Measurements from ENCODE around the gene LONP2.

The LONP2 gene

DNA sequence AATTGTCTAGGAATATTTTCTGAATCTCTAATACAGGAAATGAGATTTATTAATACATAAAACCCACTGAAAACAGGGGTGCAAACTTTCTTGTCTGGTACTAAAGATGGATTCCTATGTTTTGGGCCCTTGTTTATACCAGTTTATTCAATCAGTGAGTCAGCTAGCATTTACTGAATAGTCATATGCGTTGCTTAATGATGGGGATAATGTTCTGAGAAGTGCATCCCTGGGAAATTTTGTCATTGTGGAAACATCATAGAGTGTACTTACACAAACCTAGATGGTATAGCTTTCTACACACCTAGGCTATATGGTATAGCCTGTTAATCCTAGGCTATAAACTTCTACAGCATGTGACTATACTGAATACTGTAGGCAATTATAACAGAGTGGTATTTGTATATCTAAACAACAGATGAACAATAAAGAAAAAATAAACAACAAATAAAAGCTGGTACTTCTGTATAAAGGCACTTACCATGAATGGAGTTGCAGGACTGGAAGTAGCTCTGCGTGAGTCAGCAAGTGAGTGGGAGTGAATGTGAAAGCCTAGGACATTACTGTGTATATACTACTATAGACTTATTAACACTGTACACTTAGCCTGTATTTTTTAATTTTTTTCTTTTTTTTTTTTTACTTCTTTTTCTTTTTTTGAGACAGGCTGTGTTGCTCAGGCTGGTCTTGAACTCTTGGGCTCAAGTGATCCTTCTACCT is 77.4 kb downstream of the LONP2 start:
- H3K27ac Mint-ChIP-seq: no peak overlapping the region
- no peaks in the 10 kb centered on the region for H3K27me3 Mint-ChIP-seq (ENCODE audit: low read depth)
- no peaks in the 10 kb centered on the region for H3K9me3 Mint-ChIP-seq
- peaks cover 27% of the 10 kb centered on the region for H3K36me3 Mint-ChIP-seq (ENCODE audit: low read depth)
- DNase-seq (ENCODE audit: low spot score): no peak
- H3K4me1 Mint-ChIP-seq (ENCODE audit: low read depth): peaks cover 37% of the 10 kb centered on the region
- no peak overlapping the region for H3K4me3 Mint-ChIP-seq

DNA sequence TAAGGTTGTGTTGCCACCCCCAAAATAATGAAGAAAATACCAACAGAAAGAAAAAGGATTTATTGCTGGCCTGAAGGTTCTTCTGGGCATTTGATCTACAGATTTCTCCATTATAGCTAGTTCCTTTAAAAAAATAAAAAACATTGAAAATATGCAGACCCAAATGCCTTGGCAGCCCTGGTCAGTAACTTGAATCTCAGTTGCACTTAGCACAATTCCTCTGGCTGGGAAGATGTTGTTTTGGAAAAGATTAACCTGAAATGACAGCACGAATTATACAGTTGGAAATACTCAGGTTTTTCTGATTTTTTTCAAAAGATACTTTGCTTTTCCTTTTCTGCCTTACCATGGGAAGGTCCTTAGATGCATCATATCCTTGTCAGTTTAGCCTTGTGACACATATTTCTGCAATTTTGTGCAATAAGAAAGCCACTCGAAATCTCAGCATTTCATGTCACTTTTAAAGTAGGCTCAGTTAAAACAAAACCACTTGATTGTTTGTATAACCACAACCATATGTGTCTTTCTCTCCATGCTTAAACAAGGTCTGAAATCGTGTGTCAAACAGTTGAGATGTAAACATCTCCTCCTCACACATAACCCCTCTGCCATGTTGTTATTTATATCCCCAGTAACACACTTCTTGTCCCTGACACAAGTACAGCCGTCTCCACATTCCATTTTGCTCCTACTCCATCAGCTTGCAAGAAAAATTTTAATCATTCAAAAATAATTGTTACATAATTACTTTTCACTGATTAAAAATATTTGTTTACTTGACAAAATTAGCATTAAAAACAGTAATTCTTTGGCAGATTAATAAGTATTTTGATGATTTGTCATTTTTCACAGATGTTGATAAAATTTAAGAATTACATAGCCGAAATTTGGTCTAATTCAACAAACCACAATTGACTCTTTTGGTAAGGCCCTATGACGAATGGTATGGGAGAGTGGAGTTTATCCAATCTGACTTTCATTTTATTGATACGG is 80.0 kb downstream of the LONP2 start:
- peaks cover 16% of the 10 kb centered on the region for H3K4me1 Mint-ChIP-seq (ENCODE audit: low read depth)
- H3K27ac Mint-ChIP-seq: no peak overlapping the region
- DNase-seq (ENCODE audit: low spot score): no peak
- no peaks in the 10 kb centered on the region for H3K27me3 Mint-ChIP-seq (ENCODE audit: low read depth)
- no peaks in the 10 kb centered on the region for H3K9me3 Mint-ChIP-seq
- no peak overlapping the region for H3K4me3 Mint-ChIP-seq
- peaks cover 20% of the 10 kb centered on the region for H3K36me3 Mint-ChIP-seq (ENCODE audit: low read depth)

DNA sequence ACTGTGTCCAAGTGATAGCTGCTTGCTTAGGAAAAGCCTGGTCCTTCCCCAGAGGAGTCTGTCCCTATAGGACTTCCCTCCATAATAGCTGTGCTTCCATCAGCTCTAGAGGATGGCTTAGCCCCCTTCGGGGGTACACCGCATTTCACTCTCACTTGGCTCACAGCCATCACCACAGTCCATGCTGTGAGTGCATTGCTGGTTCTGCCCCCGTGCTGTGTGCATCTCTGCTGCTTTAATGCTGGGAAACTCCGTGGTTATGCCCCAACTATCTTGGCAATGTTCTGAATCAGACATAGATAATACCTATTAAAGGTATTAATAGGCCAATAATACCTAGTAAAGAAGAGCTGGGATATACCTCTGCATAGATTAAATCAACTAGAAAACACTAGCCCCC is 82.8 kb downstream of the LONP2 start:
- H3K36me3 Mint-ChIP-seq (ENCODE audit: low read depth): peaks cover 21% of the 10 kb centered on the region
- H3K4me1 Mint-ChIP-seq (ENCODE audit: low read depth): peaks cover 10% of the 10 kb centered on the region
- H3K27me3 Mint-ChIP-seq (ENCODE audit: low read depth): no peaks in the 10 kb centered on the region

DNA sequence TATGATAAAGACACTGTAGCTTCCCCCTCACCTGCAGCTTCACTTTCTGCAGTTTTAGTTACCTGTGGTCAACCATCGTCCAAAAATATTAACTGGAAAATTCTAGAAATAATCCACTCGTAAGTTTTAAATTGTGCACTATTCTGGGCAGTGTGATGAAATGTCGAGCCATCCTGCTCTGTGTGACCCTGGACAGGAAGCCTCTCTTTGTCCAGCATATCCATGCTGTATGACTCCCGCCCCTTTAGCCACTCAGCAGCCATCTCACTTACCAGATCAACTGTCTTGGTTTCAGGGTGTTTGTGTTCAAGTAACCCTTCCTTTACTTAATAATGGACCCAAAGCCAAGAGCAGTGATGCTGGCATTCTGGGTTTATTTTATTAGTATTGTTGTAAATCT is 85.0 kb downstream of the LONP2 start:
- no peaks in the 10 kb centered on the region for H3K27me3 Mint-ChIP-seq (ENCODE audit: low read depth)
- H3K4me1 Mint-ChIP-seq (ENCODE audit: low read depth): peaks cover 3% of the 10 kb centered on the region
- DNase-seq (ENCODE audit: low spot score): no peak
- H3K36me3 Mint-ChIP-seq (ENCODE audit: low read depth): peaks cover 16% of the 10 kb centered on the region
- H3K9me3 Mint-ChIP-seq: no peaks in the 10 kb centered on the region
- no peak overlapping the region for H3K4me3 Mint-ChIP-seq
- no peak overlapping the region for H3K27ac Mint-ChIP-seq

More for the DNA sequence above, 82.8 kb downstream of the LONP2 start:
- Mint-ChIP-seq H3K9me3 (no peaks in the 10 kb centered on the region), H3K27ac (no peak overlapping the region), H3K4me3 (no peak overlapping the region)
- no peak for DNase-seq (ENCODE audit: low spot score)

DNA sequence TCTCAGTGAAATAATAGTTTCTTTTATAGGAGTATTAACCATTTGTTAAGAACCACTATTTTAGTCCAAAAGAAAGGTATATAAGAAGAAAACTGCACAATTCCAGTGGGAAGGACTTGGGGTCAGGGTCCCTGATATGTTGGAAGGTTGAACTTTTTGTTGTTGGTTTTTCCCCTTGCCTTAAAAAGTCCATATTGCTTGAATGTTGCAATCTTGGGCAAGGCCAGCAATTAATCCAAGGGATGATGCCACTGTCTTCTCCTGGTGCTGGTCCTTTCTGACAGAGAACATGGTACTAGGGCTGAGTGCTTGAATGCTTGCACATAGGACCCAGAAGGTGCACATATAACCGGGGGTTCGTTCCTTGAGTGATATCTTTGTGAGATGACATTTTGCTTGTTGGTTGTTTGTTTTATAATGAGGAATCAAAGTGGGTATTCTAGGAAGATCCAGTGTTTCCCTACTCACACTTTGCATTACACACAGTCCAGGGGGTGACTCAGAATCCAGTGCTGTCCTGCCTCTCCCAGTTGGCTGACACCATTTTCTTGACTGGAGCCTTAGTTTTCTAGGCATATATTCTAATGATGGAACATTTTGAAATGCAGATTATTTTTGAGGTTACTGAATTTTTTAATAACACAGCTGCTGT is 86.2 kb downstream of the LONP2 start:
- H3K27ac Mint-ChIP-seq: no peak overlapping the region
- DNase-seq (ENCODE audit: low spot score): no peak
- H3K4me1 Mint-ChIP-seq (ENCODE audit: low read depth): peaks cover 2% of the 10 kb centered on the region
- H3K36me3 Mint-ChIP-seq (ENCODE audit: low read depth): peaks cover 21% of the 10 kb centered on the region
- H3K4me3 Mint-ChIP-seq: no peak overlapping the region
- no peaks in the 10 kb centered on the region for H3K27me3 Mint-ChIP-seq (ENCODE audit: low read depth)
- H3K9me3 Mint-ChIP-seq: no peaks in the 10 kb centered on the region

DNA sequence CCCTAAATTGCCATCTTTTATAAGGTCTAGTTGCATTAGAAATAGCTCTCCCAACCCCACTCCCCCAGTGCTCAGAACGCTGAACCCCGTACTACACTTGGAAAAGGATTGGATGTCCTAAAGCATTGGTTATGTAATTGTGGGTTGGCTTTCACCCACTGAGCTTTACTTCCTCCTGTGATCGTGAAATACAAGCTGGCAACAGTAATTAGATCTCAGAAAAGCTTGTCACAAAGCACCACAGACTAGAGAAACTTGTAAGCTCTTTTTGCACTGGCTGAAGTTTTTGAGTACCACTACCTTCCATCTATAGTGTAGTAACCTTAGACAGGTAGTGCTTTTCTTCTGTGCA is 86.7 kb downstream of the LONP2 start:
- Mint-ChIP-seq H3K4me3 (no peak overlapping the region), H3K9me3 (no peaks in the 10 kb centered on the region), H3K36me3 (ENCODE audit: low read depth) (peaks cover 24% of the 10 kb centered on the region), H3K4me1 (ENCODE audit: low read depth) (peaks cover 2% of the 10 kb centered on the region), H3K27ac (no peak overlapping the region), H3K27me3 (ENCODE audit: low read depth) (no peaks in the 10 kb centered on the region)
- no peak for DNase-seq (ENCODE audit: low spot score)

DNA sequence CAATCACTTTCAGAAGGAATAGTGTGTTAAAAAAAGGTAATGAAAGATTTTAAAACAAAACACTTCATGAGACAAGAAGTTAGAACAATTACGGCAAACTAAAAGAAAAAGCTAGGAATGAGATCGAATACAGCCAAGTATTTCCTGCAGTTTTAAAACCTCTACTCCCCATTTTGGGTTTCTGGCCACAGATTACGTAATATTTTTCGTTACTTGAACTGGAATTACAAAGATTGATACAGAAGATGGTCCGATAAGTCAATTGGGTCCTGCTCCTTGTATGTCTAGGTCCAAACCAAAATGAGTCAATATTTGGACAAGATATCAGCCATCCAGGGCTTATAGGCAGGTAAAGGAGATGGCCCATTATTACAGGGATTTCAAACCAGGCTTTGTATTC is 88.9 kb downstream of the LONP2 start:
- Mint-ChIP-seq H3K27me3 (ENCODE audit: low read depth) (no peaks in the 10 kb centered on the region), H3K4me3 (no peak overlapping the region), H3K9me3 (no peaks in the 10 kb centered on the region), H3K4me1 (ENCODE audit: low read depth) (no peaks in the 10 kb centered on the region), H3K36me3 (ENCODE audit: low read depth) (peaks cover 34% of the 10 kb centered on the region), H3K27ac (no peak overlapping the region)
- DNase-seq (ENCODE audit: low spot score): no peak

DNA sequence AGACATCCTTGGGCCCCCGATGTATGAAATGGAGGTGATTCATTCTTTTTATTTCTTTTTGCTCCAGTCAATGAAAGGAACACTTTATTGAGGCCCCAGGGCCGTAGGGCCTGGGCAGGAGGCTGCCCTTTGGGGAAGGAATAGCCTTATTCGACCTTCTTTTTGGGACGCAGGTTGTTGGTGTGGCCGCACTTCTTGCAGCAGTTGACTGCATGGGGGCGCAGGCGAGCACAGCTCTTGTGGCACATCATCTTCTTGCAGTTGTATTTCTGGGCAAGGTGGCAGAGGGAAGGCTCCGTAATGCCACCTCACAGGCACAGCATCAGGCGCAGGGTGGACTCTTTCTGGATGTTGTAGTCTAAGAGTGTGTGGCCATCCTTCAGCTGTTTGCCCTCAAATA is 90.2 kb downstream of the LONP2 start:
- H3K4me1 Mint-ChIP-seq (ENCODE audit: low read depth): peaks cover 5% of the 10 kb centered on the region
- H3K9me3 Mint-ChIP-seq: no peaks in the 10 kb centered on the region
- no peak for DNase-seq (ENCODE audit: low spot score)
- no peak overlapping the region for H3K27ac Mint-ChIP-seq
- H3K27me3 Mint-ChIP-seq (ENCODE audit: low read depth): no peaks in the 10 kb centered on the region
- peaks cover 41% of the 10 kb centered on the region for H3K36me3 Mint-ChIP-seq (ENCODE audit: low read depth)
- H3K4me3 Mint-ChIP-seq: no peak overlapping the region

DNA sequence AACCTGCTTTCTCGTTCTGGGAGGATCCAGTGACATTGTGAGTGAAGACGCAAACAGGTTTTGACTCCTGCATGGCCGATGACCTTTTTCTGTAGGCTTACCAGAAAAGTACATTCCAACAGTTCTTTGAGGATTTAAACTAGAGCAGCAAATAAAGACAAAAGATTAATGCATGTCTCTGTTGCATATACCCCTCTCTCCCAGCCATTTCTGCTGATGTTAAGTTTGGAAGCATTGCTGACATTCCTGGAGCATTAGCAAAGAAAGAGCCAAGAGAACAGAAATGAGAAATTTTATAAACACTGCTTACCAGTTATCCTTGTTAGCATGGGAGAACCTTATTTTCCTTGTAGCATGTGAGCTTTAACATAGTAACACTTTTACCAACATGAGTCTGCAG is 91.9 kb downstream of the LONP2 start:
- Mint-ChIP-seq H3K27ac (no peak overlapping the region), H3K36me3 (ENCODE audit: low read depth) (peaks cover 48% of the 10 kb centered on the region), H3K4me3 (no peak overlapping the region), H3K4me1 (ENCODE audit: low read depth) (peaks cover 15% of the 10 kb centered on the region), H3K9me3 (no peaks in the 10 kb centered on the region), H3K27me3 (ENCODE audit: low read depth) (no peaks in the 10 kb centered on the region)
- DNase-seq (ENCODE audit: low spot score): no peak

DNA sequence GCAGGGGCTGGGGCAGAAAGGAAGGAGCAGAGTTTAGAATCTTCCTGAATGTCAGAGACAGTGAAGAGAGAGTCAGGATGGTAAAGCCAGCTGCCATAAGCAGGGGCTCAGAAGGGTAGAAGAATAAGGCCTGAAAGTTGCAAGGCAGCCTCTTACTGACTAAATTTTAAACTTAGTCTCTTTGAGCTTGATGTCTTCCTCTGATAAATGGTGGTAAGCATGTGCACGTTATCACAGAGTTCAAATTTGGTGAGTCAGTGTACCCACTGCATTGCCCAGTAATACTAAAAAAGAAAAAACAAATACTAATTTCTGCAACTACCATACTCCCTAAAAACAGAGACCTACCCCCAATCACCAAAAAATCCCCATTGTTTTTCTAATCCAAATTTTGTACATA is 96.0 kb downstream of the LONP2 start:
- Mint-ChIP-seq H3K9me3 (no peaks in the 10 kb centered on the region), H3K27me3 (ENCODE audit: low read depth) (no peaks in the 10 kb centered on the region), H3K4me3 (peak overlapping the region; percentile 25), H3K4me1 (ENCODE audit: low read depth) (peaks cover 15% of the 10 kb centered on the region), H3K27ac (peak overlapping the region; percentile 37), H3K36me3 (ENCODE audit: low read depth) (peaks cover 57% of the 10 kb centered on the region)
- peak; percentile 26 for DNase-seq (ENCODE audit: low spot score)

DNA sequence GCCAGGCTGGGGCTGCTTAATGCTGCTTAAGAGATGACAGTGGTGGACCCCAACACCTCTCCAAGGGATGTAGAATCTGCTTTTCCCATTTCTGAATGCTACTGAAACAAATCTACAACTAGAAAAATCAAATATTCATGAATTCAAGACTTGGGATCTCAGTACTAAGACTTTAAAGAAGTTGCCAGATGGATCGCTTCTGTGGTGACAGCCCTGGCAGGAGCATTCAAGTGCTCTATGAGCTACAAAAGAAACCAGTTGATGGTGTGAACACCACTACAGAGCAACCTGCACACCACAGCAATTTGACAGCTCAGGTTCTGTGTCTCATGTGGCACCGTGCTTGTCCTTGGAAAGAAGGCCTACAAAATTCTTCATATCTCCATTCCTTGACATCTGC is 98.5 kb downstream of the LONP2 start:
- peaks cover 15% of the 10 kb centered on the region for H3K4me1 Mint-ChIP-seq (ENCODE audit: low read depth)
- peaks cover 43% of the 10 kb centered on the region for H3K36me3 Mint-ChIP-seq (ENCODE audit: low read depth)
- no peaks in the 10 kb centered on the region for H3K27me3 Mint-ChIP-seq (ENCODE audit: low read depth)
- no peaks in the 10 kb centered on the region for H3K9me3 Mint-ChIP-seq
- no peak overlapping the region for H3K4me3 Mint-ChIP-seq
- DNase-seq (ENCODE audit: low spot score): no peak
- no peak overlapping the region for H3K27ac Mint-ChIP-seq

DNA sequence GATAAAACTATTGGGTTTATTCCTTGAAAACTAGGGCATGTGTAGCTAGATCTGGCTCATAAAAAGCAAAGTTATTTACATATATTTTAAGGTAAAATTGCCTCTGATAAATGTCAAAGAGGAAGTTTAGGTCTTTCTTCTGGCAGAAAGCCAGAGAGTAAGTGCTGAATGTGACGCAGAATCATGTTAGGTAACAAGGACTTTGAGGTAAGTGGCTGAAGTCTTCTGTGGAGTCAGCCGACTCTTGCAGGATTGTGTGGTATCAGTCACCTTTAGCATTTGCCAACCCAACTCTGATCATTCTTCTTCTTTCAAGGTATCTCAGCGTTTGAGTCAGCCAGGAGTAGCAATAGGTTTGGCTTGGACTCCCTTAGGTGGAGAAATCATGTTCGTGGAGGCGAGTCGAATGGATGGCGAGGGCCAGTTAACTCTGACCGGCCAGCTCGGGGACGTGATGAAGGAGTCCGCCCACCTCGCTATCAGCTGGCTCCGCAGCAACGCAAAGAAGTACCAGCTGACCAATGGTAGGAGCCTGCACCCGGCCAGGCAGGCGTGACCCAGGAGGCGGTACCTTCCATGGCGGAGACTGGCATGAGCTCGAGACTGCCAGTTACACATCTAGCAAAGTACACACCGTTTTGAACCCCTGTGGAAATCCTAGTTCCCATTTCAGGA is 103.2 kb downstream of the LONP2 start:
- H3K4me3 Mint-ChIP-seq: no peak overlapping the region
- peaks cover 34% of the 10 kb centered on the region for H3K36me3 Mint-ChIP-seq (ENCODE audit: low read depth)
- DNase-seq (ENCODE audit: low spot score): no peak
- no peaks in the 10 kb centered on the region for H3K4me1 Mint-ChIP-seq (ENCODE audit: low read depth)
- H3K27ac Mint-ChIP-seq: no peak overlapping the region
- no peaks in the 10 kb centered on the region for H3K27me3 Mint-ChIP-seq (ENCODE audit: low read depth)
- no peaks in the 10 kb centered on the region for H3K9me3 Mint-ChIP-seq

DNA sequence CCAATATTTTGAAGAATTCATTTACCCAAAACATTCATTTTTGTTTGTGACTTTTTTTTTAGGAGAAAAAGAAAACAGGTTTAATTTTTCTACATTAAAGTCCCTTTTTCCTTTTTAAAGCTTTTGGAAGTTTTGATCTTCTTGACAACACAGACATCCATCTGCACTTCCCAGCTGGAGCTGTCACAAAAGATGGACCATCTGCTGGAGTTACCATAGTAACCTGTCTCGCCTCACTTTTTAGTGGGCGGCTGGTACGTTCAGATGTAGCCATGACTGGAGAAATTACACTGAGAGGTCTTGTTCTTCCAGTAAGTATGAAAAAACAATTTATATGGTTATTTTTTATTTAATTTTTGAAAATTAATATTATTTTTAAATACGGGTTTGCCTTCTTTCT is 103.9 kb downstream of the LONP2 start:
- no peak for DNase-seq (ENCODE audit: low spot score)
- Mint-ChIP-seq H3K4me1 (ENCODE audit: low read depth) (no peaks in the 10 kb centered on the region), H3K36me3 (ENCODE audit: low read depth) (peaks cover 33% of the 10 kb centered on the region), H3K4me3 (no peak overlapping the region), H3K27me3 (ENCODE audit: low read depth) (no peaks in the 10 kb centered on the region), H3K27ac (no peak overlapping the region), H3K9me3 (no peaks in the 10 kb centered on the region)
